Keratinocyte (primary cell): ENCODE results near the gene MEIS2. TPM values are rescaled to one million over a fixed set of nuclear protein-coding genes. Genes with fewer than 3 reads are reported as not detected.

Source experiments
- DNase-seq: peaks from one replicate; pipeline ENCODE4 v3.0.0-alpha.2; 2011; ENCODE audit warnings: low read depth, missing footprints, low spot score
- FAIRE-seq: peaks from 2 replicates; lab custom pipeline; 2011; peaks lifted over from hg19 to GRCh38; lab: Jason Lieb, UNC
- H2AFZ ChIP-seq: 2 replicates; pipeline ENCODE4 v1.6.0; 2012; ENCODE audit warnings: low read length, control low read depth, inconsistent platforms; ENCODE audit not compliant: control insufficient read depth
- H3K27ac ChIP-seq: 2 replicates; pipeline ENCODE4 v1.5.1; 2011; ENCODE audit warnings: low read length; ENCODE audit not compliant: control insufficient read depth, insufficient read depth
- H3K27me3 ChIP-seq: 3 replicates; pipeline ENCODE4 v1.6.0; 2011; ENCODE audit warnings: low read length; ENCODE audit not compliant: control insufficient read depth, insufficient read depth; ENCODE audit errors: extremely low read depth
- H3K36me3 ChIP-seq, 2 experiments: 2 replicates in 1 of 2; 3 replicates in 1 of 2; pipeline ENCODE4 v1.5.1; 2011; ENCODE audit warnings: low read length in 2 of 2, mild to moderate bottlenecking in 1 of 2; ENCODE audit not compliant: control insufficient read depth in 2 of 2, insufficient read depth in 2 of 2; ENCODE audit errors: extremely low read depth in 1 of 2
- H3K4me1 ChIP-seq: 3 replicates; pipeline ENCODE4 v1.5.1; 2011; ENCODE audit warnings: low read length; ENCODE audit not compliant: control insufficient read depth, insufficient read depth; ENCODE audit errors: extremely low read depth
- H3K4me2 ChIP-seq: 3 replicates; pipeline ENCODE4 v1.6.0; 2011; ENCODE audit warnings: low read depth, low read length; ENCODE audit not compliant: control insufficient read depth, insufficient read depth; ENCODE audit errors: extremely low read depth
- H3K4me3 ChIP-seq, 3 experiments: fragments of 200-600 bp in 1 of 3; sonication (generic) in 1 of 3; 2 replicates in 2 of 3; 3 replicates in 1 of 3; pipeline ENCODE4 v1.5.1; 2011 to 2016; ENCODE audit warnings: low read length in 3 of 3, mild to moderate bottlenecking in 3 of 3, control low read depth in 2 of 3, inconsistent platforms in 1 of 3, low read depth in 1 of 3, mixed read lengths in 1 of 3, mixed run types in 1 of 3, moderate library complexity in 1 of 3; ENCODE audit not compliant: control insufficient read depth in 2 of 3, insufficient read depth in 2 of 3; ENCODE audit errors: extremely low read depth in 1 of 3
- H3K79me2 ChIP-seq: 2 replicates; pipeline ENCODE4 v1.6.0; 2012; ENCODE audit warnings: low read length; ENCODE audit not compliant: control insufficient read depth, insufficient read depth
- H3K9ac ChIP-seq: 3 replicates; pipeline ENCODE4 v1.6.0; 2011; ENCODE audit warnings: low read length; ENCODE audit not compliant: control insufficient read depth, insufficient read depth; ENCODE audit errors: extremely low read depth
- H3K9me1 ChIP-seq: 3 replicates; pipeline ENCODE4 v1.6.0; 2011; ENCODE audit warnings: low read length; ENCODE audit not compliant: control insufficient read depth, insufficient read depth; ENCODE audit errors: extremely low read depth
- H3K9me3 ChIP-seq: 2 replicates; pipeline ENCODE4 v1.5.1; 2012; ENCODE audit warnings: low read depth, low read length; ENCODE audit not compliant: control insufficient read depth
- H4K20me1 ChIP-seq: 3 replicates; pipeline ENCODE4 v1.6.0; 2011; ENCODE audit warnings: low read length; ENCODE audit not compliant: control insufficient read depth, insufficient read depth; ENCODE audit errors: extremely low read depth
- EZH2 ChIP-seq: IDR thresholded peaks from one replicate; pipeline ENCODE4 v1.6.1; 2012; ENCODE audit warnings: inconsistent platforms, mild to moderate bottlenecking, low read length, moderate library complexity
- dilution Hi-C: fragments of 300-500 bp; cut with MboI; formaldehyde crosslinking; loops from one replicate; pipeline ENCODE4 v1.7.0; 2020; ENCODE audit warnings: low sequenced_read_pairs; ENCODE audit not compliant: extremely low pct_ligation_motif_present
- polyA plus RNA-seq, 5 experiments: library from polyadenylated mRNA; depleted of rRNA in 3 of 5; stranded (reverse) in 3 of 5; stranded (forward) in 1 of 5; unstranded in 1 of 5; fragments of >200 nt; gene quantifications; 1 replicate in 1 of 5; 2 replicates in 3 of 5; 3 replicates in 1 of 5; pipeline versions ENCODE4 v1.2.1 to v1.2.3, GENCODE V29; 2011 to 2012; ENCODE audit warnings: missing spikeins in 2 of 5, low read depth in 1 of 5, low replicate concordance in 1 of 5
- TF ChIP-seq, protein P1 (sequence below), 3 experiments: IDR thresholded peaks in 1 of 3; conservative IDR thresholded peaks in 1 of 3; optimal IDR thresholded peaks in 1 of 3; 2 replicates in 2 of 3; 3 replicates in 1 of 3; pipeline versions ENCODE3 to v1.5.1; 2011; ENCODE audit warnings: low read length in 3 of 3, mild to moderate bottlenecking in 3 of 3, moderate library complexity in 2 of 3, control low read depth in 1 of 3, inconsistent platforms in 1 of 3; ENCODE audit not compliant: insufficient read depth in 2 of 3; ENCODE audit errors: extremely low read depth in 1 of 3

MEIS2 gene
- polyA plus RNA-seq, 1 donor (not counting 4 experiments of a cell fraction or from before 2014, with no cell fraction given), result 11.4 TPM

DNA sequence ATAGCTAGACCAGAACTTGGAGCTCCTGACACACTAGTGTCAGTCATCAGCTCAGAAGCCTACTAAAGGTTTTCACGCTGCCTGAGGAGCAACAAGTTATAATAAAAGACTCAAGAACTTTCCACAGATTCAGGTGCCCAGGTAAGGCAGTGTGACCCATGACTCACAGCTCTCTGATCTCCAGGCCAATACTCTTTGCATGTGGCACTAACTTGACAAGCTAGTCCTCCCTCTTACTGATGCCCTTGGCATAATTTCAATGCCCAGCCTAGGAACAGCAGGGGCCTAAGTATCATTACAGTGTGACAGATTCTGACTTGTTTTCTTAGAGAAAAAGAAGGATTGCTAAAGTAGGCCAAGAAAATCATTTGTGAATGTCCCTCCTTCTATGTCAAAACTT lies 38.4 kb downstream of the MEIS2 start:
- Histone ChIP-seq H3K27ac (no peak overlapping the region), H3K9ac (no peak overlapping the region), H3K4me3 (no peak overlapping the region), H3K4me2 (no peak overlapping the region), H2AFZ (no peak overlapping the region), H3K36me3 (no peaks in the 10 kb centered on the region), H3K9me1 (peaks cover 3% of the 10 kb centered on the region), H3K27me3 (no peaks in the 10 kb centered on the region), H3K4me1 (peaks cover 18% of the 10 kb centered on the region), H4K20me1 (no peaks in the 10 kb centered on the region), H3K9me3 (no peaks in the 10 kb centered on the region), H3K79me2 (no peaks in the 10 kb centered on the region)
- DNase-seq, result no peak
- dilution Hi-C loops, result no loop called here
- peak; percentile 5 for FAIRE-seq
- TF ChIP-seq, protein P1, sequence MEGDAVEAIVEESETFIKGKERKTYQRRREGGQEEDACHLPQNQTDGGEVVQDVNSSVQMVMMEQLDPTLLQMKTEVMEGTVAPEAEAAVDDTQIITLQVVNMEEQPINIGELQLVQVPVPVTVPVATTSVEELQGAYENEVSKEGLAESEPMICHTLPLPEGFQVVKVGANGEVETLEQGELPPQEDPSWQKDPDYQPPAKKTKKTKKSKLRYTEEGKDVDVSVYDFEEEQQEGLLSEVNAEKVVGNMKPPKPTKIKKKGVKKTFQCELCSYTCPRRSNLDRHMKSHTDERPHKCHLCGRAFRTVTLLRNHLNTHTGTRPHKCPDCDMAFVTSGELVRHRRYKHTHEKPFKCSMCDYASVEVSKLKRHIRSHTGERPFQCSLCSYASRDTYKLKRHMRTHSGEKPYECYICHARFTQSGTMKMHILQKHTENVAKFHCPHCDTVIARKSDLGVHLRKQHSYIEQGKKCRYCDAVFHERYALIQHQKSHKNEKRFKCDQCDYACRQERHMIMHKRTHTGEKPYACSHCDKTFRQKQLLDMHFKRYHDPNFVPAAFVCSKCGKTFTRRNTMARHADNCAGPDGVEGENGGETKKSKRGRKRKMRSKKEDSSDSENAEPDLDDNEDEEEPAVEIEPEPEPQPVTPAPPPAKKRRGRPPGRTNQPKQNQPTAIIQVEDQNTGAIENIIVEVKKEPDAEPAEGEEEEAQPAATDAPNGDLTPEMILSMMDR (optimal IDR thresholded peaks at IDR 0.05 in 1 of 3, IDR thresholded peaks at IDR 0.05 in 1 of 3, conservative IDR thresholded peaks at IDR 0.05 in 1 of 3; ENCODE audit: extremely low read depth in 1 of 3, insufficient read depth in 2 of 3, low read length in 3 of 3), result no peak
- no peak for TF ChIP-seq EZH2

GRCh38 chr15:37059086-37059485 lies 41.3 kb downstream of the MEIS2 start:
- peak; percentile 21 for DNase-seq
- dilution Hi-C loops, result no loop called here
- no peak for FAIRE-seq
- Histone ChIP-seq H3K79me2 (no peaks in the 10 kb centered on the region), H2AFZ (no peak overlapping the region), H3K4me2 (peak overlapping the region; percentile 29), H3K4me3 (no peak overlapping the region), H3K9ac (no peak overlapping the region), H3K36me3 (no peaks in the 10 kb centered on the region), H3K9me3 (no peaks in the 10 kb centered on the region), H3K4me1 (peaks cover 37% of the 10 kb centered on the region), H3K9me1 (peaks cover 3% of the 10 kb centered on the region), H3K27ac (peak overlapping the region; percentile 43), H4K20me1 (no peaks in the 10 kb centered on the region), H3K27me3 (no peaks in the 10 kb centered on the region)
- TF ChIP-seq EZH2, result no peak
- TF ChIP-seq, protein P1 (optimal IDR thresholded peaks at IDR 0.05 in 1 of 3, IDR thresholded peaks at IDR 0.05 in 1 of 3, conservative IDR thresholded peaks at IDR 0.05 in 1 of 3; ENCODE audit: extremely low read depth in 1 of 3, insufficient read depth in 2 of 3, low read length in 3 of 3), result no peak
